Osteoblast (primary cell): Measurements from ENCODE around the gene LRRN4. TPM values are rescaled to one million over a fixed set of nuclear protein-coding genes. Genes with fewer than 3 reads are reported as not detected.

Experiments used
- DNase-seq: peaks from one replicate; pipeline ENCODE4 v3.0.0; 2011; ENCODE audit warnings: low spot score, mixed read lengths; ENCODE audit not compliant: insufficient read length; ENCODE audit errors: missing footprints
- H2AFZ ChIP-seq: 2 replicates; pipeline ENCODE4 v1.6.0; 2011; ENCODE audit warnings: mild to moderate bottlenecking, low read length
- H3K27ac ChIP-seq: 2 replicates; pipeline ENCODE4 v1.5.1; 2011; ENCODE audit warnings: mild to moderate bottlenecking, low read depth, low read length, moderate library complexity
- H3K27me3 ChIP-seq: 2 replicates; pipeline ENCODE4 v1.6.0; 2012; ENCODE audit warnings: mild to moderate bottlenecking, control low read depth, inconsistent platforms, low read length, moderate library complexity; ENCODE audit not compliant: insufficient read depth
- H3K36me3 ChIP-seq: 2 replicates; pipeline ENCODE4 v1.5.1; 2011; ENCODE audit warnings: mild to moderate bottlenecking, low read length, control low read depth, moderate library complexity; ENCODE audit not compliant: insufficient read depth
- H3K4me1 ChIP-seq: 2 replicates; pipeline ENCODE4 v1.5.1; 2011; ENCODE audit warnings: mild to moderate bottlenecking, low read length, control low read depth, moderate library complexity; ENCODE audit not compliant: insufficient read depth
- H3K4me2 ChIP-seq: 2 replicates; pipeline ENCODE4 v1.6.0; 2011; ENCODE audit warnings: mild to moderate bottlenecking, low read length; ENCODE audit not compliant: insufficient read depth
- H3K4me3 ChIP-seq: fragments of 200-600 bp; sonication (generic); 3 replicates; pipeline ENCODE4 v1.5.1; 2012; ENCODE audit warnings: mild to moderate bottlenecking, low read length, inconsistent platforms; ENCODE audit not compliant: insufficient read depth
- H3K79me2 ChIP-seq: 2 replicates; pipeline ENCODE4 v1.6.0; 2012; ENCODE audit warnings: mild to moderate bottlenecking, low read length, control low read depth, inconsistent platforms; ENCODE audit not compliant: insufficient read depth
- H3K9me3 ChIP-seq: 2 replicates; pipeline ENCODE4 v1.5.1; 2011; ENCODE audit warnings: low read depth, low read length, control low read depth
- H4K20me1 ChIP-seq: 2 replicates; pipeline ENCODE4 v1.6.0; 2012; ENCODE audit warnings: mild to moderate bottlenecking, low read length, control low read depth; ENCODE audit not compliant: insufficient read depth
- CTCF ChIP-seq: IDR thresholded peaks from 2 replicates; pipeline ENCODE4 v1.5.1; 2011; ENCODE audit warnings: mild to moderate bottlenecking, low read depth, low read length, moderate library complexity; ENCODE audit errors: extremely low read depth
- total RNA-seq: library from RNA; depleted of rRNA; stranded (reverse); fragments of >200 nt; gene quantifications from 2 replicates; pipeline ENCODE4 v1.2.3, GENCODE V29; 2012

Gene LRRN4
- total RNA-seq, 1 donor: not detected

DNA sequence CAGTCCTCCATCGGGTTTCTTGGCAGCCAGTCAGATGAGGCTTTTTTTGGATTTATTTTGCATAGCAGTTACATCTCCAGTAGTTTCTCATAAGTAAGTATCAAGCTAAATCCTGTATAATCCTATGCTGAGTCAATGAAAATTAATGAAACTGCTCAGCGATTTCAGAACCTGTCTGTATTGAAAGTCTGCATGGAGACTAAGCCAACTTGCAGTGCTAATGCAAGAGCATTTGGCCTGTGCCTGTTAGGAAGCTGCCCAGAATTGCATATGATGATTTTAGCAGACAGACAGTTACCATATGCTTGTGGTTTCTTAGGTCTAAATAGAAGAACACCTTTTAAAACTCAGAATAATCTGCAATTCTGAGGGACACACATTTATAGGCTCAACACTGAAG, 25.2 kb upstream of the LRRN4 start:
- no peaks in the 10 kb centered on the region for H4K20me1 ChIP-seq
- no peaks in the 10 kb centered on the region for H3K79me2 ChIP-seq
- no peak overlapping the region for H3K4me3 ChIP-seq
- no peak overlapping the region for H3K27ac ChIP-seq
- no peak for TF ChIP-seq CTCF
- H3K36me3 ChIP-seq: no peaks in the 10 kb centered on the region
- no peaks in the 10 kb centered on the region for H3K9me3 ChIP-seq
- H3K27me3 ChIP-seq: no peaks in the 10 kb centered on the region
- no peak overlapping the region for H2AFZ ChIP-seq
- peaks cover 11% of the 10 kb centered on the region for H3K4me1 ChIP-seq
- peak; percentile 56 for DNase-seq
- H3K4me2 ChIP-seq: no peak overlapping the region

- Histone ChIP-seq H3K36me3 (no peaks in the 10 kb centered on the region), H2AFZ (no peak overlapping the region), H3K4me1 (no peaks in the 10 kb centered on the region), H4K20me1 (no peaks in the 10 kb centered on the region), H3K4me2 (no peak overlapping the region), H3K9me3 (no peaks in the 10 kb centered on the region), H3K27me3 (no peaks in the 10 kb centered on the region), H3K4me3 (no peak overlapping the region), H3K27ac (no peak overlapping the region), H3K79me2 (no peaks in the 10 kb centered on the region)
- DNase-seq: no peak
- no peak for TF ChIP-seq CTCF
Observed at GRCh38 chr20:6075428-6076219, 21.8 kb upstream of the LRRN4 start.

- Histone ChIP-seq H3K4me2 (no peak overlapping the region), H3K27ac (no peak overlapping the region), H4K20me1 (no peaks in the 10 kb centered on the region), H2AFZ (no peak overlapping the region), H3K27me3 (no peaks in the 10 kb centered on the region), H3K4me3 (no peak overlapping the region), H3K9me3 (no peaks in the 10 kb centered on the region), H3K4me1 (no peaks in the 10 kb centered on the region), H3K36me3 (no peaks in the 10 kb centered on the region), H3K79me2 (no peaks in the 10 kb centered on the region)
- DNase-seq: peak; percentile 17
- TF ChIP-seq CTCF: no peak
Observed at GRCh38 chr20:6074784-6075183, 20.9 kb upstream of the LRRN4 start.

- Histone ChIP-seq H4K20me1 (no peaks in the 10 kb centered on the region), H3K36me3 (no peaks in the 10 kb centered on the region), H3K9me3 (no peaks in the 10 kb centered on the region), H3K4me3 (no peak overlapping the region), H3K4me2 (no peak overlapping the region), H3K4me1 (no peaks in the 10 kb centered on the region), H3K79me2 (no peaks in the 10 kb centered on the region), H3K27me3 (no peaks in the 10 kb centered on the region), H3K27ac (no peak overlapping the region), H2AFZ (peak overlapping the region; percentile 24)
- DNase-seq: peak; percentile 11
- TF ChIP-seq CTCF: peak; percentile 17
Observed at GRCh38 chr20:6074145-6074561, 20.3 kb upstream of the LRRN4 start.
